ENCODE measurements around the gene ZDHHC8. TPM values are rescaled to one million over a fixed set of nuclear protein-coding genes. Genes with fewer than 3 reads are reported as not detected.
A peak's percentile ranks its signal among the peaks of the same experiment; 100 is the strongest.

Gene ZDHHC8
- total RNA-seq, 1 donor from 2014 or later, result 24.5 TPM

GRCh38 chr22:20164863-20165262, 33.3 kb downstream of the ZDHHC8 start:
- peak; percentile 6 for ATAC-seq

GRCh38 chr22:20165421-20165820, 33.8 kb downstream of the ZDHHC8 start:
- peak; percentile 15 for ATAC-seq

- ATAC-seq, result no peak
Observed at GRCh38 chr22:20165913-20166312, 34.3 kb downstream of the ZDHHC8 start.

GRCh38 chr22:20166703-20167102, 35.1 kb downstream of the ZDHHC8 start:
- ATAC-seq, result no peak

- no peak for ATAC-seq
Observed at GRCh38 chr22:20167643-20168322, 36.2 kb downstream of the ZDHHC8 start.

GRCh38 chr22:20169253-20169822, 37.7 kb downstream of the ZDHHC8 start:
- no peak for ATAC-seq

- ATAC-seq, result no peak
Observed at GRCh38 chr22:20170170-20170569, 38.6 kb downstream of the ZDHHC8 start.

- ATAC-seq, result no peak
Observed at GRCh38 chr22:20171288-20172140, 39.9 kb downstream of the ZDHHC8 start.

GRCh38 chr22:20172141-20172613, 40.6 kb downstream of the ZDHHC8 start:
- no peak for ATAC-seq

- ATAC-seq, result no peak
Observed at GRCh38 chr22:20173246-20173645, 41.6 kb downstream of the ZDHHC8 start.

GRCh38 chr22:20173772-20174171, 42.2 kb downstream of the ZDHHC8 start:
- ATAC-seq, result no peak

GRCh38 chr22:20174785-20175596, 43.4 kb downstream of the ZDHHC8 start:
- no peak for ATAC-seq

- ATAC-seq, result no peak
Observed at GRCh38 chr22:20175597-20175900, 43.9 kb downstream of the ZDHHC8 start.

- no peak for ATAC-seq
Observed at GRCh38 chr22:20176421-20177085, 44.9 kb downstream of the ZDHHC8 start.

- ATAC-seq, result no peak
Observed at GRCh38 chr22:20177217-20177911, 45.8 kb downstream of the ZDHHC8 start.

- ATAC-seq, result no peak
Observed at GRCh38 chr22:20178075-20178914, 46.7 kb downstream of the ZDHHC8 start.

GRCh38 chr22:20178915-20179227, 47.3 kb downstream of the ZDHHC8 start:
- ATAC-seq, result no peak

- ATAC-seq, result no peak
Observed at GRCh38 chr22:20179455-20180244, 48.0 kb downstream of the ZDHHC8 start.

GRCh38 chr22:20180245-20180630, 48.6 kb downstream of the ZDHHC8 start:
- ATAC-seq, result peak; percentile 7

- ATAC-seq, result no peak
Observed at GRCh38 chr22:20180640-20181039, 49.0 kb downstream of the ZDHHC8 start.
